ENCODE measurements around the gene MFF.
A peak's percentile ranks its signal among the peaks of the same experiment; 100 is the strongest.

MFF gene, protein sequence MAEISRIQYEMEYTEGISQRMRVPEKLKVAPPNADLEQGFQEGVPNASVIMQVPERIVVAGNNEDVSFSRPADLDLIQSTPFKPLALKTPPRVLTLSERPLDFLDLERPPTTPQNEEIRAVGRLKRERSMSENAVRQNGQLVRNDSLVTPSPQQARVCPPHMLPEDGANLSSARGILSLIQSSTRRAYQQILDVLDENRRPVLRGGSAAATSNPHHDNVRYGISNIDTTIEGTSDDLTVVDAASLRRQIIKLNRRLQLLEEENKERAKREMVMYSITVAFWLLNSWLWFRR

DNA sequence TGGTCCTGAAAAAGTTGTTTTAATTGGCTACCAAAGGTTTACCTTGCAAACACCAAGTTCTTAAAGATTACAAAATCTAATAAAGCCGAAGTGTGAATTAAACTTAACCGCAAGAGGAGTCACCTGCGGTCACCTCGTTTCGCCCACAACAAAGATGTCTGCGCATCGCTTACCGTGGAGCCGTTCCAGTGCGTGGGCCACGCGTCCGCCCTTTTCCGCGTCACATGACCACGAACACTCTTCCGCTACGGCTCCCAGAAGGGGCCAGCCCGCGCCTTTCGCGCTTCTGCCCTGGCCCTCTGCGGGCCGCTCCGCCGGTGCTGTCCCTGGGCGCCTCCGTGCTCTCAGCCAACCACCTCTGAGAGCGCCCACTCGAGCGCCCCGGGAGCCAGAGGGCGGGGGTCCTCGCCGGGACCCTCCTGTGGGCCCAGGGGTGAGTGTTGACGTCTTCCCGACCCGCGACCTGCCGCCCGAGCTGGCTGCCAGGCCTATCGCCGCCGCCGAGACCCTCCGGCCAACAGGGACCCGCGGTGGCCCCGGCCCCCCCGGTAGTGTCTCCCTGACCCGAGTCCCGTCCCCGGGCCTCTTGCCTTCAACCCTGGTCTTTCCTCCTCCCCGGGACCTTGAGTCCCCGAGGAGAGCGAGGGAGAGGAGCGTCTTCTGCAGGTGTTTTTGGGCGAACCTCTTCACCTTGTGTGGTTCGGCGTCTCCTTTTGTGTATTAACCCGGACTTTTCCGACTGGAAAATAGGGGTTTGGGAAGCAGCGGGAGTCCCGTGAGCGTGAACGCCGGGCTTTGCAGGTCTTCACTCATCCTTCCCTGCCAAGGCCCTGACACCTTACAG is at the start of gene MFF:
TSS of gene MFF (plus strand) at position 257 of the 844 bp plus-strand sequence. CDS start 5,415 bp downstream, outside the sequence.
- peak; percentile 84 for DNase-seq (ENCODE audit: low read depth, low spot score)

DNA sequence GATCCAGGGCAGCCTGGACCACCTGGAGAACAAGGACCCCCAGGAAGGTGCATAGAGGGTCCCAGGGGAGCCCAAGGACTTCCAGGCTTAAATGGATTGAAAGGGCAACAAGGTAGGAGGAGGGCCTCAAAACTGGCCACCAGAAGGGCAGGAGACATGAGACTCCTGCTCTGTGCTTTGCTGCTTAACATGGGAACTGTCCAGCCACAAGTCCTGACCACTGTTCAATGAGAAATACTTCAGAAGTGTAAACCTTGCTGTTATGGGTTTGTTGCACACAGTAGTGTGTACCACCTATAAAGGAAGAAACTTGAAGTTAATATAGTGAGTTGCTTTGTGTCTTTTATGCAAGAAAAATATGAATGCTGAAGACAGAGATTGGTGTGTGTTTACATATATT is 44.2 kb upstream of the MFF start:
- no peak for DNase-seq (ENCODE audit: low read depth, low spot score)

DNA sequence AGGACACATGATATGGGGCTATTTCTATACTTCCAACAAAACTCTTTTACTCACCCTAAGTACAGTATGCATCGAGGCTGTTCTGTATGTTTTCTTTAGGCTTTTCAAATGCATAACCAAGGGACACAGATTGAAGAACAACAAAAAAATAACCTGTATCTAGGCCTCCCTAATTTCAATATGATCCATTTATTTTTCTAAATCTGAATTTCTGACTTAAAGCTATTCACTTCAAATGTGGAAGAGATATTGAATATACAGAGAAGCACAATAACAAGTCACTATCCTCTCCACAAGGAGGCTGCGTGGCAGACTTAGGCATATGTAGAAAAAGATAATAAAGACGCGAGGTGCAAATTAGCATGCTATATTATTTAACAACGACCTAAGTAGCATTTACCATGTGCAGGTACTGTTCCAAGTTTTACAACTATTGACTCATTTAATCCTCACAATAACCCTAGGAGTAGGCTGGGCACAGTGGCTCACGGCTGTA is 39.3 kb upstream of the MFF start:
- no peak for DNase-seq (ENCODE audit: low read depth, low spot score)

DNA sequence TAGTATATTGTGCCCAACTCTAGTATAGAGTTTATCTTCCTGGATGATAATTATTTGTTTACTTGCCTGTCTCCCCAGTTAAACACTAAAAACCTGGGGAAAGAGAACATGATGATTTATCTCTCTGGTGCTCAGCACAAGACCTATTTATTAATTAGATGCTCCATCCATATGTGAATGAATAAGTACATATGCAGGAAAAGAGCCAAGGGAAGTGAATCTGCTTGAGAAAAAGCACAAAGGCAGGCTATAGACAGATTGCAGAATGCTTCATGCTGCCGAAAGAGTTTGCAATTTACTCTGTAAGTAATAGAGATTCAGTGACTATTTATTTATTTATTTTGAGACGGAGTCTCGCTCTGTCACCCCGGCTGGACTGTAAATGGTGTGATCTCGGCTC is 37.3 kb upstream of the MFF start:
- no peak for DNase-seq (ENCODE audit: low read depth, low spot score)

DNA sequence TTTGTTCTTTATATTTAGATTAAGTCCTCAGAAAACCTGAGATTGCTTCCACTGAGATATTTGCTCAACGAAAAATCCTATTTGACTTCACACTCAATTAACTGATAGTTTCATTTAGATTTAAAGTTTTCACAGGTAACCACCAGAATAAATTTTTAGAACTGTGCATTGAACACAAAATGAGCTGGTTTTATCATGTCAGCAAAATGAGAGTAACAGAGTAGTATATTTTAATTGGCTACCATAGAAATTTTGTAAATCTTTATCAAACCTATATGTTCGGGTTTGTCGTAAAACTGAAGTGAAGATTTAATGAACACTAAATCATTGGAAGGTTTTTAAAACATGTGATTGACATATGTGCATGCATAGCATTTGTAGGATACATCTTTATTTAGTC is 32.7 kb upstream of the MFF start:
- DNase-seq (ENCODE audit: low read depth, low spot score): no peak

DNA sequence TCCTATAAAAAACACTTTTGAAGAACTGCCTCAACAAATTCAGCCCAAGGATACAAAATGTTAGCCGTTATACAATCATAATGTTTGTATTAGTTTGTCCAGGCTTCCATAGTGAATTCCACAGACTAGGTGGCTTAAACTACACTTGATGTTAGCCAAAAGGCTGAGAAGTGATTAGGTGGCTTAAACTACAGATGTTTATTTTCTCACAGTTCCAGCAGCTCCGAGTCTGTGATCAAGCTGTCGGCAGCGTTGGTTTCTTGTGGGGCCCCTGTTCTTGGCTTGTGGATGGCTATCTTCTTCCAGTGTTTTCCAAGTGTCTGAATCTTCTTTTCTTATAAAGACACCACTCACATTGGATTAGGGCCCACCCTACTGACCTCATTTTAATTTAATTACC is 31.5 kb upstream of the MFF start:
- no peak for DNase-seq (ENCODE audit: low read depth, low spot score)

DNA sequence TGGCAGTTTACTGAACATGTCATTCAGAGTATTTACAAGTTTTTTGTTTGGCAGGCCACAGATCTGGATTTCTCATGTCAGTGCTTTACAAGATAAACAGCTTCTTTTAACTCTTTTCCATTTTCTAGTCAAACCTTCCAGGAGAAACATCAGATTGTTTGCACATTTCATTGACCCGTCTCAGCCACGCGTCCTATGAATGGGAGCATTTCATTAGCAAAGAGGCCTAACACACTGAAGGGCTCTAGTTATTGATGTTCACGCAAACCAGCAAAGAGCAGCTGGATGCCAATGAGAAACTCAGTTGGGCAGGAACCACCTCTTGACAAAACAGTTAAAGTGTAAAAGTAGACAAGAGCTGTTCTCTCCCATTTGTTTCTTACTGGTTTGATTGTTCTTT is 29.2 kb upstream of the MFF start:
- DNase-seq (ENCODE audit: low read depth, low spot score): no peak

DNA sequence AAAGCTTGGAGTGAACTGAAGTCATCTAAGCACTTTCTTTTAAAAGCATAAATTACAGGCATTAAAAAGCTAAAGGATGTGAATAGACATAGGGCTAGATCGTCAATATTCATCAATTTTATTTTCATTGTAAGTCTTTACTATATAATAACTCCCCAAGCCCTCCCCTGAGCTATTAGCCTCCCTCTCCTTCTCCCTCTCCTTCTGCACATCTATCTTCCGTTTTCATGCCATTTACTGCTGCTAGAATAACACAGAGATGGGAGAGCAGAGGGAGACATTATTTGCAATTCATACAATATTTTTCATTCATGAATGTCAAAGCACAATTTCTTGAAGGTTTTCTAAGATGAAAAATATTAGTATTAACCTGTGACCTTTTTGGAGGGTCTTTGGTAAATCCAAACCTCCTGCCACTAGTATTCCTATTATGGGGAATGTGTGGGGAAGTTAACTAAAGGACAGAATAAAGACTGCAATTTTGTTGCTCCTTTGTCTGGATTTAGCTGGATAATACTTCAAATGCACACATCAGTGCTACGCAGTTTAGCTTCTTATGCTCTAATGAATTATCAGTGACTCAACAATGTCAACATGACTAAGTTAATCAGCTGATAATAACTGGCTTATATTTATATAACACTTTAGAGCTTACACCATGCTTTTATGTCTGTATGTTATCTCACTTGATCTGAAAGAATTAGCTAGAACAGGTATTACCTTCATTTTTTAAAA is 28.2 kb upstream of the MFF start:
- no peak for DNase-seq (ENCODE audit: low read depth, low spot score)

DNA sequence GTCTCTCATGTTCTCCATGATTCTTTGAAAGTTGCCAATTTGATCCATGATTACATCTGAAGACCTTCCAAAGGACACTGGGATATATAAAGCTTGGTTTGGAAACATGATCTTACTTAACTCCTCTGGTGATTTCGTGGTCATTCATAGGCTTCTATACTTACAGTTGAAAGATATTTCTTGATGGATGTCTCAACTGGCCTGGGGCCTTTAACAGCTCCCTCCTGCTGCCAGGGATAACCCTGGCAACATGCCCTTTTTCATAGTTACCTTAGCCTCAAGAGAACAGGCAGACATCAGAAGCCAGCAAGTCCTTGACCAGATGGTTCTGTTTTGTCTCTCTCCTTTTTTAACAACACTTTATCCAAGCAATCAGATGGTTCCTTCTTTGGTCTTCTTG is 23.5 kb upstream of the MFF start:
- DNase-seq (ENCODE audit: low read depth, low spot score): no peak

DNA sequence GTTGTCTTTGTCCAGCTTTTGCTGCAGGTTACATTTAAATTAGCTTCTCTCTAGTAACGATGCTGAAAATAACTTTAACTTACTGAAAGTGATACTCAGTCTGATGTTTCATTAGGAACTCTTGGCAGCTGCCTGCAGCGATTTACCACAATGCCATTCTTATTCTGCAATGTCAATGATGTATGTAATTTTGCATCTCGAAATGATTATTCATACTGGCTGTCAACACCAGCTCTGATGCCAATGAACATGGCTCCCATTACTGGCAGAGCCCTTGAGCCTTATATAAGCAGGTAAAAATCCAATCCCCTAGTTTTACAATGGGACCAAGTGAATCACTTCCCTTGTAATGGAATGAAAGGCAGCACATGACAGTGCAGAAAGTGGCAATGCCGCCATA is 16.3 kb upstream of the MFF start:
- DNase-seq (ENCODE audit: low read depth, low spot score): no peak

DNA sequence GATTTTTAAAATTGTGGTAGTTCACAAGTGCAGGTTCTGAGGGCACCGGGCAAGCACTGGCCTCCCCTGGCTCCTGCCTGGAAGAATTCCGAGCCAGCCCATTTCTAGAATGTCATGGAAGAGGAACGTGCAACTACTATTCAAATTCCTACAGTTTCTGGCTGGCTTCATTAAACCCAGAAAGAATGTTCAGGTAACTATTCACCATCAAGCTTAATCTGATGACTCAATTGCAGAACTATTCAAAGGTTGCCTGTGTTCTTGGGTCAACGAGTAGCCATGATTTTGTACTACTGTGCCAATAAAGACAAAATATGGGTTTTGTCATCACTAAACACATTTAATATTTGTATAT is 14.3 kb upstream of the MFF start:
- no peak for DNase-seq (ENCODE audit: low read depth, low spot score)

DNA sequence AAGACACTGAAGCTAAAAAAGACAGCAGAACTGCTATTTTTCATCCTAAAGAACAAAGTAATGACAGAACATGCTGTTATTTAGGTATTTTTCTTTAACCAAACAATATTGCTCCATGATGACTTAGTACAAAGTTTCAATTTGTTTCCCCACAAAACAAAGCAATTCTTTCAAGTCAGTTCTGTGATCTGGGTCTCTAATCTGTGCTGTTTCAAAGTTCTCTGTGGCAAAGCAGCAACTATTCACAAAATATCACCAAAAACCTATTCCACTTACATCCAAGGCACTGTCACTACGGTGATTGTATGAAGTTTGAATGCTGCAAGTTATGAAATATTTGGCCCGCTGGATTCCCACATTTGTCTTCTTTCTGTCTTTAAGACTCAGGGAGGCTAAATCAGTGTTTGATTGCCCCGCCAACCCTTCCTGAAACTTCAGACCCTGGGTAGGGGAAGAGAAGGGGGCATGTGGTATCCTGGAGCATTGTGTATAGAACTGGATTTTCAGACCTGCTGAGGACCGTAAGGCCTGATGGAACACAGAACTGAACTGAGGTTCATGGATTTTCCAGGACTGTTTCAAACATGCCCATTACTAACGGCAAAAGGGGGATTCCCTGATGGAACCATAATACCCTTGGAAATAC is 13.1 kb upstream of the MFF start:
- no peak for DNase-seq (ENCODE audit: low read depth, low spot score)

DNA sequence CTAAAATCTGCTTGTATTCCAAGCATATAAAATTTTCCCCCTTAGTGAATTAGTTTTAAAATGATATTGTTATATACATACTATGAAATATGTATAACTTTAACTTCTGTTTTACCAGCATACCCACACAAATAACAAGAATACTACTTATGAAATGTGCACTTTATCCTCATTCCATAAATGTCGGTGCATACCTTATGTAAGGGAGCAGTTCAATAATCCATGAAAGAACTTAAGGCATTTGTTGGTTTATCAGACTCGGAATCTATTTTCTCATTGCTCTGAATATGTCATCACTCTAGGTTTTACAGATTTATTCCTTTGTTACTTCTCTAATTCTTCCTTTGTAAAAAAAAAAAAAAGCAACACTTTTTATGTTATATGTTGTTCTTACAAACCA is 12.5 kb upstream of the MFF start:
- DNase-seq (ENCODE audit: low read depth, low spot score): no peak

DNA sequence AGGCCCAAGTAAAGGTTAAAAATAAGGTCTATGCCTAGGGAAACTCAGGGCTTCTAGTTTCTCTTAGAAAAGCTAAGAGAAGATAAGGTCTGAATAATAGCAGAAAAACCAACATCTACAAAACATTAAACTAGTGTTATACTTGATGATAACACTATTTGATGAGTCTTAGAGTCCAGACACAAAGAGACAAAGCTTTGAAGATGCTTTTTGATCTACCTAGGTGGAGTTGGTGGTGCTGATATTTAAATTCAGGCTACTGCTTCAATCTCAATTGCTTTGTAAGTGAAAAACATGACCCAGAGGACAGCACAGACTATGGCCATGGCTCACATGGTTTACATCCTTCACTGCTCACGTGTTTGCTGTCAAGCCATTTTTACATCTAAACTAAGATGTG is 11.7 kb upstream of the MFF start:
- DNase-seq (ENCODE audit: low read depth, low spot score): no peak

DNA sequence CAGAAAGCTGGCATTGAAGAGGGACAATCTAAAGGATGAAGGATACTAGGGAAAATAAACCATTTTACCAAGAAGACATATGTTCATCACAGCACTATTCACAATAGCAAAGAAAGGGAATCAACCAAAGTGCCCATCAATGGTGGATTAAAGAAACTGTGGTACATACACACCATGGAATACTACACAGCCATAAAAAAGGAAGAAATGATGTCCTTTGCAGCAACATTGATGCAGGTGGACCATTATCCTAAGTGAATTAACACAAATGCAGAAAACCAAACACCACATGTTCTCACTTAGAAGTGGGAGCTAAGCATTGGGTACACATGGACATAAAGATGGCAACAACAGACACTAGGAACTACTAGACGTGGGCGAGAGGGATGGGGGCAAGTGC is 7.2 kb upstream of the MFF start:
- no peak for DNase-seq (ENCODE audit: low read depth, low spot score)

DNA sequence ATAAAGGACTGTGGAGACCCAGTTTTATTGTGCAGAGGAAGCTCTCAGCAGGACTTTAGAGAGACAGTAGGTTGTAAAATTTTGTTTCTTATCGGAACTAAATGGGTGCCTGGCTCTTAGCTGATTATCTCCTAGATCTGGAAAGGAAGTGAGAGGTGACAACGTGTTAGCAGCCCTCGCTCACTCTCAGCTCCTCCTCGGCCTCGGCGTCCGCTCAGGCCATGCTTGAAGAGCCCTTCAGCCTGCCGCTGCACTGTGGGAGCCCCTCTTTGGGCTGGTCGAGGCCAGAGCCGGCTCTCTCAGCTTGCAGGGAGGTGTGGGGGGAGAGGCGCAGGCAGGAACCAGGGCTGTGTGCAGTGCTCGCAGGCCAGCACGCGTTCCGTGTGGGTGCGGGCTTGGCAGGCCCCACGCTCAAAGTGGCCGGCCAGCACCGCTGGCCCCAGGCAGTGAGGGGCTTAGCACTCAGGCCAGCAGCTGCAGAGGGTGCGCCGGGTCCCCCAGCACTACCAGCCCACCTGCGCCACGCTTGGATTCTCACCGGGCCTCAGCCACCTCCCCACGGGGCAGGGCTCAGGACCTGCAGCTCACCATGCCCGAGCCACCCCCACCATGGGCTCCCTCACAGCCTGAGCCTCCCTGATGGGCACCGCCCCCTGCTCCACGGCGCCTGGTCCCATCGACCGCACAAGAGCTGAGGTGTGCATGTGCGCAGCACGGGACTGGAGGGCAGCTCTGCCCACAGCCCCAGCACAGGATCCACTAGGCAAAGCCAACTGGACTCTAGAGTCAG is 4.6 kb upstream of the MFF start:
- no peak for DNase-seq (ENCODE audit: low read depth, low spot score)

DNA sequence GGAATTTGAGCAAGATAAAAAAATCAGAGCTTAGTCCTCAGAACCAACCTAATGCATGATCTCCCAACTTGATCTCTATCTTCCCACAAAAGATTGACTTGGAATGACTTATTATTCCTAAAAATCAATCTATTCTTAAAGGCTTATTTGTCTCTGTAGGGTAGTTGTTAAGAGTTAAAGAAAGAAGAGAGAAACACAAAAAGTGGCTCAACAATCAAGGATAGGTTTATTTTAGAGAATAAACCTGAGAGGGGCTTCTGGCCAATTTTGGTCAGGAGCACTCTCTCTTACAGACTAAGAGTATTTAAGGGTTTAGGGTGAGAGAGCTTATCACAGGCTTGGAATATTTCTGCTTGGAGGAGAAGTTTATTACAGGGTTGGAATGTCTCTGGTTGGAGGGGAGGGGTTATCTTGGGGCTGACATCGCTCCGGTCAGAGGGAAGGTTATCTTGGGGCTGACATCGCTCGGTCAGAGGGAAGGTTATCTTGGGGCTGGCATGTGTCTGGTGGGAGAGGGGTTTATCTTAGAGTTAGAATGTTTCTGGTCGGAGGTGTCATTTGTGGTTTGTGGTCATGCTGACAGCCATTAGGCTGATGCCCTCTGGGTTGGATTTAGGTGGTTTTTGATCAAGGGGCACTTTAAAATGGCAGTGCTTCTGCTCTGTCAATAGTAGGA is 2.4 kb upstream of the MFF start:
- no peak for DNase-seq (ENCODE audit: low read depth, low spot score)

DNA sequence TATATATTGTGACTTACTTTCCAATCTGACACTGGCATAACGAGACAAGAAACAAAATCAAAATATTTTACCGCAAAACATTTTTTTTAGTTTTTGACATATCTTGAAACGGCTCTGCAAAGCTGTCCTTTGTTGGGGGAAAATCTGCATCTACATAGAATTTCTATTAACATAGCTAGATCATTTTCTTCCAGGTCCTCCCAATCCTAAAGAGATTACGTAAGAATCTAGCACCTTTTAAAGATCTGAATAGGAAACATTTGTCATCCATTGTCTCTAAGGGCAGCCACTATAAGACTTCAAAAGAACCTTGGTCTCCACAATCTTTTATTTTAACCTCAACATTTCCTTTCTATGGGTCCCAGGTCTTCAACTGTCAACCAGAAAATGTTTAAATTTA is 1.2 kb upstream of the MFF start:
- DNase-seq (ENCODE audit: low read depth, low spot score): no peak

DNA sequence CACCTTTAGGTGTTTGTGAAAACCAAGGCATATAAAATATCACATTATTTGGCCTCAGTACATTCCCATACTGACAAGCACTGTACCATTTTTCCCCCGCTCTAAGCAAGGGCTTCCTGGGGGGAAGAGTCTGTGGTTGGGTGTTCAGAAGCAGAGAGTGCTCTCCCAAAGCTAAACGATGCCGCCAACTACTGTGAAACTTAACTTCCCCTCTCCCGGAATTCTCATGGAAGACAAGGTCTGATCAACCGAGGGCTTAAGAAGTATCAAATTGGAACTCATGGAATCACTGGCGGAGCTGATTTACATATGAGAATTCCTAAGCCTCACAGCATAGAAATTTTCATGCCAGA is 433 bp upstream of the MFF start:
- no peak for DNase-seq (ENCODE audit: low read depth, low spot score)

DNA sequence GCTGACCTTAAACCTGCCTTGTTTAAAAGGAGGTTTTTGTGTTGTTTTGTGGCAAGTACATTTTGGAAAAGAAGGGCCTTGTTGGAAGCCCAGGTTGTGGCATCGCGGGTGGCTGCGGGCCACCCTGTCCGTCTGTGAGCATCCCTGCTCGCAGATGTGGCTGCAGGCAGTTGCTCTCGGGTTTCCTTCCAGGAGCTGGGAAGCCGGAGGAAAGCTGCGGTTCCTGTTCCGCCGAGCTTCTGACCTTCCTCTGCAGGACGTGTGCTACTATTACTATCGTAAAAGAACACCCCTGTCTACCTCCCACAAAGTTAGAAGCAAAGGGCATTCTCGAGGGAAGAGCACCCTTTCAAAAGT is 766 bp downstream of the MFF start:
- no peak for DNase-seq (ENCODE audit: low read depth, low spot score)

DNA sequence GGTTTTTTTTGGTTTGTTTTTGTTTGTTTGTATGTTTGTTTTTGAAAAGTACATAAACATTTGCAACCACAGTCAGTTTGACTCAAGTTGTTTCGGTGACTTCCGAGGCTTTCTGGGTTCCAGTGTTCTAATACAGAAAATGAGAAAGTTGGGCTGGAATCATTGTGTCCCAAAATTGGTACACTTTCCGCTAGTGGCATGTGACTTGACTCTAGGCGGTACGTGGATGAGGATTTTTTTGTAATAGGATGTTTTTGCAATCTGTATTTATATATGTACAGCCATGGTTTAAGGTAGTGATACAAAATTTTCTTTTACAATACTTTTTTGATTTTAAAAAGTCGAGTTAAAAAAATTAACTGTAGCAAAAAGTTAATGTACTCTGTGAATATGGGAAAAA is 1.7 kb downstream of the MFF start:
- DNase-seq (ENCODE audit: low read depth, low spot score): no peak
